BLaER1 treated with 17β-estradiol and CSF1 and Interleukin-3, amounts not matched to agents 10 nM and 100 nM (cell line): ENCODE measurements around the gene SYTL2.

Experiments
- H3K27ac ChIP-seq, 11 experiments: shearing (Covaris generic); formaldehyde crosslinking; 2 replicates each; pipeline ENCODE4 v1.8.1; 2022
- H3K27me3 ChIP-seq, 11 experiments: shearing (Covaris generic); formaldehyde crosslinking; 2 replicates each; pipeline ENCODE4 v1.8.1; 2022
- H3K36me3 ChIP-seq, 11 experiments: shearing (Covaris generic); formaldehyde crosslinking; 2 replicates each; pipeline ENCODE4 v1.8.1; 2022
- H3K4me1 ChIP-seq, 10 experiments: shearing (Covaris generic); formaldehyde crosslinking; 2 replicates each; pipeline ENCODE4 v1.8.1; 2022
- H3K4me2 ChIP-seq, 11 experiments: shearing (Covaris generic); formaldehyde crosslinking; 2 replicates each; pipeline ENCODE4 v1.8.1; 2022
- H3K4me3 ChIP-seq, 10 experiments: shearing (Covaris generic); formaldehyde crosslinking; 2 replicates each; pipeline ENCODE4 v1.8.1; 2022
- H3K9ac ChIP-seq, 11 experiments: shearing (Covaris generic); formaldehyde crosslinking; 2 replicates each; pipeline ENCODE4 v1.8.1; 2022
- H3K9me3 ChIP-seq, 11 experiments: shearing (Covaris generic); formaldehyde crosslinking; replicated peaks in 1 of 11; 2 replicates each; pipeline ENCODE4 v1.8.1; 2022
- H4K20me1 ChIP-seq, 11 experiments: shearing (Covaris generic); formaldehyde crosslinking; 2 replicates each; pipeline ENCODE4 v1.8.1; 2022
- Cebpa-rat ChIP-seq, 11 experiments: shearing (Covaris generic); IDR thresholded peaks; 2 replicates each; pipeline ENCODE4 v1.8.1; 2022

SYTL2 gene

GRCh38 chr11:85805387-85805786 lies 5.6 kb downstream of the SYTL2 start:
- Histone ChIP-seq H3K4me2 (no peak overlapping the region), H3K27ac (no peak overlapping the region), H4K20me1 (peaks cover 0 to 8% (median 0%) of the 10 kb centered on the region in 11 experiments; a peak in 2 of 22 replicates), H3K4me3 (no peak overlapping the region), H3K36me3 (no peaks in the 10 kb centered on the region), H3K9ac (no peak overlapping the region), H3K9me3 (no peaks in the 10 kb centered on the region), H3K4me1 (peaks cover 3 to 8% (median 6%) of the 10 kb centered on the region in 10 experiments; a peak in 19 of 20 replicates), H3K27me3 (peaks cover 14 to 22% (median 18%) of the 10 kb centered on the region in 11 experiments)
- TF ChIP-seq Cebpa-rat (IDR thresholded peaks at IDR 0.05), result no peak

- no peak overlapping the region for H3K27ac ChIP-seq
- peaks cover 0 to 7% (median 3%) of the 10 kb centered on the region in 11 experiments; a peak in 15 of 22 replicates for H3K27me3 ChIP-seq
- H3K36me3 ChIP-seq, result no peaks in the 10 kb centered on the region
- no peaks in the 10 kb centered on the region for H3K9me3 ChIP-seq
- H3K4me3 ChIP-seq, result no peak overlapping the region
- TF ChIP-seq Cebpa-rat (IDR thresholded peaks at IDR 0.05), result no peak
- H3K4me2 ChIP-seq, result no peak overlapping the region
- H3K4me1 ChIP-seq, result no peaks in the 10 kb centered on the region
- no peak overlapping the region for H3K9ac ChIP-seq
- no peaks in the 10 kb centered on the region for H4K20me1 ChIP-seq
Observed at GRCh38 chr11:85803920-85804319, 7.0 kb downstream of the SYTL2 start.

GRCh38 chr11:85803303-85803702 lies 7.6 kb downstream of the SYTL2 start:
- H3K36me3 ChIP-seq, result no peaks in the 10 kb centered on the region
- H3K4me1 ChIP-seq, result no peaks in the 10 kb centered on the region
- H3K9ac ChIP-seq, result no peak overlapping the region
- H3K27ac ChIP-seq, result no peak overlapping the region
- no peak overlapping the region for H3K4me2 ChIP-seq
- no peak for TF ChIP-seq Cebpa-rat (IDR thresholded peaks at IDR 0.05)
- 0 out of 22 replicates have a peak, but pooled peaks cover 0 to 3% (median 0%) of the 10 kb centered on the region in 11 experiments for H3K27me3 ChIP-seq
- no peaks in the 10 kb centered on the region for H3K9me3 ChIP-seq
- H4K20me1 ChIP-seq, result no peaks in the 10 kb centered on the region
- no peak overlapping the region for H3K4me3 ChIP-seq

GRCh38 chr11:85801527-85801926 lies 9.4 kb downstream of the SYTL2 start:
- Histone ChIP-seq H3K4me1 (no peaks in the 10 kb centered on the region), H3K36me3 (no peaks in the 10 kb centered on the region), H3K4me2 (no peak overlapping the region)

GRCh38 chr11:85800595-85801342 lies 10.2 kb downstream of the SYTL2 start:
- no peak for TF ChIP-seq Cebpa-rat (IDR thresholded peaks at IDR 0.05)
- Histone ChIP-seq H3K27ac (no peak overlapping the region), H3K36me3 (no peaks in the 10 kb centered on the region), H3K9ac (no peak overlapping the region), H3K9me3 (no peaks in the 10 kb centered on the region), H3K4me2 (no peak overlapping the region), H3K27me3 (no peaks in the 10 kb centered on the region), H4K20me1 (no peaks in the 10 kb centered on the region), H3K4me3 (no peak overlapping the region), H3K4me1 (no peaks in the 10 kb centered on the region)

More at GRCh38 chr11:85801527-85801926, 9.4 kb downstream of the SYTL2 start:
- Histone ChIP-seq H3K27me3 (no peaks in the 10 kb centered on the region), H3K27ac (no peak overlapping the region), H3K9me3 (no peaks in the 10 kb centered on the region), H4K20me1 (no peaks in the 10 kb centered on the region), H3K9ac (no peak overlapping the region), H3K4me3 (no peak overlapping the region)
- TF ChIP-seq Cebpa-rat (IDR thresholded peaks at IDR 0.05), result no peak

GRCh38 chr11:85799142-85799541 lies 11.8 kb downstream of the SYTL2 start:
- Histone ChIP-seq H3K27ac (no peak overlapping the region), H3K4me2 (no peak overlapping the region), H3K27me3 (no peaks in the 10 kb centered on the region), H3K36me3 (no peaks in the 10 kb centered on the region), H3K9me3 (no peaks in the 10 kb centered on the region), H3K4me3 (no peak overlapping the region), H3K4me1 (no peaks in the 10 kb centered on the region), H3K9ac (no peak overlapping the region), H4K20me1 (no peaks in the 10 kb centered on the region)
- no peak for TF ChIP-seq Cebpa-rat (IDR thresholded peaks at IDR 0.05)

GRCh38 chr11:85798361-85798760 lies 12.6 kb downstream of the SYTL2 start:
- TF ChIP-seq Cebpa-rat (IDR thresholded peaks at IDR 0.05), result no peak
- Histone ChIP-seq H4K20me1 (no peaks in the 10 kb centered on the region), H3K27ac (no peak overlapping the region), H3K4me1 (no peaks in the 10 kb centered on the region), H3K9ac (no peak overlapping the region), H3K4me3 (no peak overlapping the region), H3K4me2 (no peak overlapping the region), H3K27me3 (no peaks in the 10 kb centered on the region), H3K36me3 (no peaks in the 10 kb centered on the region), H3K9me3 (no peaks in the 10 kb centered on the region)

- H3K27ac ChIP-seq, result no peak overlapping the region
- TF ChIP-seq Cebpa-rat (IDR thresholded peaks at IDR 0.05), result no peak
Observed at GRCh38 chr11:85795712-85796487, 15.0 kb downstream of the SYTL2 start.

GRCh38 chr11:85791409-85791990 lies 19.4 kb downstream of the SYTL2 start:
- Histone ChIP-seq H3K4me2 (no peak overlapping the region), H3K9ac (no peak overlapping the region), H3K27ac (no peak overlapping the region), H4K20me1 (no peaks in the 10 kb centered on the region), H3K9me3 (no peaks in the 10 kb centered on the region), H3K36me3 (no peaks in the 10 kb centered on the region), H3K4me3 (no peak overlapping the region), H3K27me3 (no peaks in the 10 kb centered on the region), H3K4me1 (no peaks in the 10 kb centered on the region)
- TF ChIP-seq Cebpa-rat (IDR thresholded peaks at IDR 0.05), result no peak

More at GRCh38 chr11:85795712-85796487, 15.0 kb downstream of the SYTL2 start:
- no peaks in the 10 kb centered on the region for H3K4me1 ChIP-seq
- H3K9me3 ChIP-seq, result no peaks in the 10 kb centered on the region
- no peaks in the 10 kb centered on the region for H3K36me3 ChIP-seq
- H3K9ac ChIP-seq, result no peak overlapping the region
- no peaks in the 10 kb centered on the region for H3K27me3 ChIP-seq
- H3K4me3 ChIP-seq, result no peak overlapping the region
- H4K20me1 ChIP-seq, result no peaks in the 10 kb centered on the region
- no peak overlapping the region for H3K4me2 ChIP-seq
